ENCODE results near the gene ITGBL1.
"Not testable (repeated sequence)": the region's sequence is repeated elsewhere in the genome, so short reads cannot be mapped to it uniquely, and the experiment has no call there.

Gene ITGBL1

GRCh38 chr13:101514695-101515275, 62.3 kb downstream of the ITGBL1 start:
- DNase-seq = no peak

DNA sequence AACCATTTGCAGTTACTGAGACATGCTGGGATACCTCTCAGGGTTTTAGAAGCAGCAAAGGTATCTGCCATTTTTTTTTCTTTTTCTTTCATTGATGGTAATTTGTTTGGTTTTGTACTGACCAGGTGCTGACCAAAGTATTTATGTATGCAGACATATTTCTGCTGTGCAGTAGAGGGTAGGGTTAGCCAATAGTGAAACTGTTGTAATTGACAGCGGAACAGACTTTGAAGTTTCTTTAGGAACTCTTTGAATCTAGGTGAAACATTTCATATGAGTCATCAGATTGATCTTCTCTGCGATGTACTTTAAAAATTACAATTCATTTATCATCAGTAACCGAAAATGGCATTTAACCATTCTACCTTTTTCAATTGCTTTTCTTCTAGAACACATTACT, 63.0 kb downstream of the ITGBL1 start:
- no peak for DNase-seq

- no peak for DNase-seq
Observed at GRCh38 chr13:101516262-101516661, 63.8 kb downstream of the ITGBL1 start.

- no peak for DNase-seq
Observed at GRCh38 chr13:101520672-101521071, 68.2 kb downstream of the ITGBL1 start.

GRCh38 chr13:101521371-101521770, 68.9 kb downstream of the ITGBL1 start:
- no peak for DNase-seq

GRCh38 chr13:101522607-101523006, 70.1 kb downstream of the ITGBL1 start:
- DNase-seq = no peak

GRCh38 chr13:101523154-101524131, 71.0 kb downstream of the ITGBL1 start:
- DNase-seq = peak; percentile 25

- DNase-seq = no peak
Observed at GRCh38 chr13:101527130-101527529, 74.7 kb downstream of the ITGBL1 start.

GRCh38 chr13:101529422-101529821, 76.9 kb downstream of the ITGBL1 start:
- DNase-seq = no peak

DNA sequence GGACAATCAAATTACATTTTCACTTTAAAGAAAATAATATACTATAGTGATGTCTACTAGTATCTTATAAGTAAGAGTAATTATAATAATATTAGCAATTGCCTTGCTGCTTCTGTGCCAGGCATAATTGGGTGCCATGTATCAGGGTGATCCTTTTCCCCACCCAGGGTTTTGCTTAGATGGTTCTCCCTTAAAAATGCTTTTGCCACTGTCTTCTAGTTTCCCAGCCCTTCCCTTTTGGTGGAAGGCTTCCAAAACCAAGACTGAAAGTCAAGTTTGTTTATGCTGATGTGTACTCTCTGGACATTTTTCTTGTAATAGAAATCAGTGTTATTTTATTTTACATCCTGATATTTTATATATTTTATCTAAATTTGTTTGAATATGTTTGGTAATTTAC, 77.8 kb downstream of the ITGBL1 start:
- DNase-seq = no peak

DNA sequence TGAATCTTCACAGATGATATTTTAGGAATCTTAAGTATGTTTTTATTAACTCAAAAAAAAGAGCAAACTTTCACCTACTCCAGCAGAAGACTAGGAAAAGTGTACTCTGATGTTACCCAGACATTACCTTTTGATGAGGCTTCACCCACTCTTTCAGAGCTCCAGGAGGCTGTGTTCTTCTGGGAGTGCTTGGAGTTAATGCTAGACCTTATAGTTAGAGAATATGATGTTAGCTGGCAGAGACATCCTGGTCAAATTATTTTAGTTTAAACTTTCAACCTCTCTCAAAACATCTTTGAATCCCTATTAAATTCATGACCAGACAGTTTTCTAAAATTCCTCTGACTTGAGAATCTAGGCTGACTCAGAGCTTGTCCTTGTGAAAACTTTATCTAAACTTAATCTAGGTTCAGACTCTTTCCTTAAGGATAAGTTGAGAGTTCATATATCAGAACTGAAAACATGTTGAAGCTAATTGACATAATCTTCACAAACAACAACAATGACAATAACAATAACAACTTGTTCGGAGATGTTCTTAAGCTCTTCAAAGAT, 82.8 kb downstream of the ITGBL1 start:
- no peak for DNase-seq

GRCh38 chr13:101536079-101536478, 83.6 kb downstream of the ITGBL1 start:
- no peak for DNase-seq

DNA sequence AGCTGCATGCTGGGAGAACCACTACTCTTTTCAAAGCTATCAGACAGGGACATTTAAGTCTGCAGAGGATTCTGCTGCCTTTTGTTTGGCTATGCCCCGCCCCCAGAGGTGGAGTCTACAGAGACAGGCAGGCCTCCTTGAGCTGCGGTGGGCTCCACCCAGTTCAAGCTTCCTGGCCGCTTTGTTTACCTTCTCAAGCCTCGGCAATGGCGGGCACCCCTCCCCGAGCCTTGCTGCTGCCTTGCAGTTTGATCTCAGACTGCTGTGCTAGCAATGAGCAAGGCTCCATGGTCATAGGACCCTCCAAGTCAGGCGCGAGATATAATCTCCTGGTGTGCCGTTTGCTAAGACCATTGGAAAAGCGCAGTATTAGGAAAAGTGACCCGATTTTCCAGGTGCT, 92.1 kb downstream of the ITGBL1 start:
- not testable (repeated sequence) for DNase-seq

GRCh38 chr13:101544979-101545378, 92.5 kb downstream of the ITGBL1 start:
- no peak for DNase-seq

- DNase-seq = no peak
Observed at GRCh38 chr13:101545521-101545920, 93.0 kb downstream of the ITGBL1 start.

- no peak for DNase-seq
Observed at GRCh38 chr13:101552286-101552685, 99.8 kb downstream of the ITGBL1 start.

DNA sequence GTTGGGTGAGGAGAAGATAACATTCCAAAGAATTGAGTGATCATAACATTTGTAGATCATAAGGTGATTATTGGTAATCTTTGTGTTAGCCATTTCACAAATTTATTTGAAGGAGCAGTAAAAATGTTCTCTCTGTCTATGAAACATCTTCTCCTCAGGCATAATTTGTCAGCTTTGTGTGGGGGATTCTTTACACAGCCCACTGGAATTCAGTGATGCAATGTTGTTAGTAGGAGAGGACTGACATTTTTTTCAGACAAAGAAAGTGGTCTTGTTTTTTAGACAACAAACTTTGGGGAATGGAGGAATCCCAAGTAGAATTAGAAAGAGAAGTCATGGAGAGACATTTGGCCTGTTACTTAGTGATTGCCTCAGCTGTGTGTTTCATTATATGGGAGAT, 100.3 kb downstream of the ITGBL1 start:
- no peak for DNase-seq

- no peak for DNase-seq
Observed at GRCh38 chr13:101554420-101555125, 102.1 kb downstream of the ITGBL1 start.

GRCh38 chr13:101555610-101556009, 103.1 kb downstream of the ITGBL1 start:
- no peak for DNase-seq

- DNase-seq = no peak
Observed at GRCh38 chr13:101556676-101557123, 104.2 kb downstream of the ITGBL1 start.

DNA sequence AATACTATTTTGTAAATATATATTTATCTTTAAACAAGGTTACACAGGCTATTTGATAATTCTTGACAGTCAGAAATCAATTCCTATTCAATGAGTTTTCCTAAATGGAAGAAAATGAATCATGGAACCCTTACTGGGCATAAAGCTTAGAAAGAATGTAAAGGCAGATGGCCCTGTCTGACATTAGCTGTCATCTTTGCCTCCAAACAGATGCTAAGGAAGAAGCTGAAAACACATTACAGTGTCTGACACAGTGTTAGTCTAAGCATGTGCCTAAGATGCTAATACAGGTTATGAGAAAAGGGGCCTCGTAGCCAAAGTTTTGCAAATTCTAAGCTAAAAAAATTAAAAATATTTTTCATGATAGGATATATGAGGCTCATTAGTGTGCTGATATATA, 112.8 kb downstream of the ITGBL1 start:
- no peak for DNase-seq

- DNase-seq = no peak
Observed at GRCh38 chr13:101567841-101568240, 115.4 kb downstream of the ITGBL1 start.

GRCh38 chr13:101569807-101570206, 117.3 kb downstream of the ITGBL1 start:
- no peak for DNase-seq
